Keratinocyte (primary cell): ENCODE data around the gene KDM3A. TPM values are rescaled to one million over a fixed set of nuclear protein-coding genes. Genes with fewer than 3 reads are reported as not detected.

Experiments
- DNase-seq: peaks from one replicate; pipeline ENCODE4 v3.0.0-alpha.2; 2011; ENCODE audit warnings: low read depth, missing footprints, low spot score
- FAIRE-seq: peaks from 2 replicates; lab custom pipeline; 2011; peaks lifted over from hg19 to GRCh38; lab: Jason Lieb, UNC
- H2AFZ ChIP-seq: 2 replicates; pipeline ENCODE4 v1.6.0; 2012; ENCODE audit warnings: low read length, control low read depth, inconsistent platforms; ENCODE audit not compliant: control insufficient read depth
- H3K27ac ChIP-seq: 2 replicates; pipeline ENCODE4 v1.5.1; 2011; ENCODE audit warnings: low read length; ENCODE audit not compliant: control insufficient read depth, insufficient read depth
- H3K27me3 ChIP-seq: 3 replicates; pipeline ENCODE4 v1.6.0; 2011; ENCODE audit warnings: low read length; ENCODE audit not compliant: control insufficient read depth, insufficient read depth; ENCODE audit errors: extremely low read depth
- H3K36me3 ChIP-seq, 2 experiments: 2 replicates in 1 of 2; 3 replicates in 1 of 2; pipeline ENCODE4 v1.5.1; 2011; ENCODE audit warnings: low read length in 2 of 2, mild to moderate bottlenecking in 1 of 2; ENCODE audit not compliant: control insufficient read depth in 2 of 2, insufficient read depth in 2 of 2; ENCODE audit errors: extremely low read depth in 1 of 2
- H3K4me1 ChIP-seq: 3 replicates; pipeline ENCODE4 v1.5.1; 2011; ENCODE audit warnings: low read length; ENCODE audit not compliant: control insufficient read depth, insufficient read depth; ENCODE audit errors: extremely low read depth
- H3K4me2 ChIP-seq: 3 replicates; pipeline ENCODE4 v1.6.0; 2011; ENCODE audit warnings: low read depth, low read length; ENCODE audit not compliant: control insufficient read depth, insufficient read depth; ENCODE audit errors: extremely low read depth
- H3K4me3 ChIP-seq, 3 experiments: fragments of 200-600 bp in 1 of 3; sonication (generic) in 1 of 3; 2 replicates in 2 of 3; 3 replicates in 1 of 3; pipeline ENCODE4 v1.5.1; 2011 to 2016; ENCODE audit warnings: low read length in 3 of 3, mild to moderate bottlenecking in 3 of 3, control low read depth in 2 of 3, inconsistent platforms in 1 of 3, low read depth in 1 of 3, mixed read lengths in 1 of 3, mixed run types in 1 of 3, moderate library complexity in 1 of 3; ENCODE audit not compliant: control insufficient read depth in 2 of 3, insufficient read depth in 2 of 3; ENCODE audit errors: extremely low read depth in 1 of 3
- H3K79me2 ChIP-seq: 2 replicates; pipeline ENCODE4 v1.6.0; 2012; ENCODE audit warnings: low read length; ENCODE audit not compliant: control insufficient read depth, insufficient read depth
- H3K9ac ChIP-seq: 3 replicates; pipeline ENCODE4 v1.6.0; 2011; ENCODE audit warnings: low read length; ENCODE audit not compliant: control insufficient read depth, insufficient read depth; ENCODE audit errors: extremely low read depth
- H3K9me1 ChIP-seq: 3 replicates; pipeline ENCODE4 v1.6.0; 2011; ENCODE audit warnings: low read length; ENCODE audit not compliant: control insufficient read depth, insufficient read depth; ENCODE audit errors: extremely low read depth
- H3K9me3 ChIP-seq: 2 replicates; pipeline ENCODE4 v1.5.1; 2012; ENCODE audit warnings: low read depth, low read length; ENCODE audit not compliant: control insufficient read depth
- H4K20me1 ChIP-seq: 3 replicates; pipeline ENCODE4 v1.6.0; 2011; ENCODE audit warnings: low read length; ENCODE audit not compliant: control insufficient read depth, insufficient read depth; ENCODE audit errors: extremely low read depth
- CTCF ChIP-seq, 3 experiments: IDR thresholded peaks in 1 of 3; conservative IDR thresholded peaks in 1 of 3; optimal IDR thresholded peaks in 1 of 3; 2 replicates in 2 of 3; 3 replicates in 1 of 3; pipeline versions ENCODE3 to v1.5.1; 2011; ENCODE audit warnings: low read length in 3 of 3, mild to moderate bottlenecking in 3 of 3, moderate library complexity in 2 of 3, control low read depth in 1 of 3, inconsistent platforms in 1 of 3; ENCODE audit not compliant: insufficient read depth in 2 of 3; ENCODE audit errors: extremely low read depth in 1 of 3
- EZH2 ChIP-seq: IDR thresholded peaks from one replicate; pipeline ENCODE4 v1.6.1; 2012; ENCODE audit warnings: inconsistent platforms, mild to moderate bottlenecking, low read length, moderate library complexity
- dilution Hi-C: fragments of 300-500 bp; cut with MboI; formaldehyde crosslinking; loops from one replicate; pipeline ENCODE4 v1.7.0; 2020; ENCODE audit warnings: low sequenced_read_pairs; ENCODE audit not compliant: extremely low pct_ligation_motif_present
- polyA plus RNA-seq, 5 experiments: library from polyadenylated mRNA; depleted of rRNA in 3 of 5; stranded (reverse) in 3 of 5; stranded (forward) in 1 of 5; unstranded in 1 of 5; fragments of >200 nt; gene quantifications; 1 replicate in 1 of 5; 2 replicates in 3 of 5; 3 replicates in 1 of 5; pipeline versions ENCODE4 v1.2.1 to v1.2.3, GENCODE V29; 2011 to 2012; ENCODE audit warnings: missing spikeins in 2 of 5, low read depth in 1 of 5, low replicate concordance in 1 of 5

Gene KDM3A
- polyA plus RNA-seq, 1 donor (not counting 4 experiments of a cell fraction or from before 2014, with no cell fraction given) = 32.9 TPM

GRCh38 chr2:86435531-86435930 is 5.6 kb upstream of the KDM3A start:
- H3K27ac ChIP-seq = no peak overlapping the region
- H3K36me3 ChIP-seq = no peaks in the 10 kb centered on the region
- no peak for FAIRE-seq
- no peaks in the 10 kb centered on the region for H3K79me2 ChIP-seq
- H4K20me1 ChIP-seq = no peaks in the 10 kb centered on the region
- TF ChIP-seq CTCF (optimal IDR thresholded peaks at IDR 0.05 in 1 of 3, IDR thresholded peaks at IDR 0.05 in 1 of 3, conservative IDR thresholded peaks at IDR 0.05 in 1 of 3; ENCODE audit: extremely low read depth in 1 of 3, insufficient read depth in 2 of 3, low read length in 3 of 3) (no peak), EZH2 (no peak)
- H3K9me1 ChIP-seq = no peaks in the 10 kb centered on the region
- dilution Hi-C loops = no loop called here
- H2AFZ ChIP-seq = no peak overlapping the region
- no peak for DNase-seq
- no peak overlapping the region for H3K9ac ChIP-seq
- H3K27me3 ChIP-seq = no peaks in the 10 kb centered on the region
- no peak overlapping the region for H3K4me3 ChIP-seq
- H3K9me3 ChIP-seq = no peaks in the 10 kb centered on the region
- H3K4me1 ChIP-seq = no peaks in the 10 kb centered on the region
- H3K4me2 ChIP-seq = no peak overlapping the region

- no peaks in the 10 kb centered on the region for H3K4me1 ChIP-seq
- no peak for FAIRE-seq
These were observed 4.8 kb upstream of the KDM3A start for GRCh38 chr2:86436328-86436727.

More at GRCh38 chr2:86436328-86436727, 4.8 kb upstream of the KDM3A start:
- H4K20me1 ChIP-seq = no peaks in the 10 kb centered on the region
- no peaks in the 10 kb centered on the region for H3K27me3 ChIP-seq
- dilution Hi-C loops = no loop called here
- no peaks in the 10 kb centered on the region for H3K36me3 ChIP-seq
- no peak for TF ChIP-seq CTCF (optimal IDR thresholded peaks at IDR 0.05 in 1 of 3, IDR thresholded peaks at IDR 0.05 in 1 of 3, conservative IDR thresholded peaks at IDR 0.05 in 1 of 3; ENCODE audit: extremely low read depth in 1 of 3, insufficient read depth in 2 of 3, low read length in 3 of 3)
- no peak for TF ChIP-seq EZH2
- H3K4me3 ChIP-seq = no peak overlapping the region
- no peaks in the 10 kb centered on the region for H3K79me2 ChIP-seq
- H3K9ac ChIP-seq = no peak overlapping the region
- no peak for DNase-seq
- no peak overlapping the region for H3K27ac ChIP-seq
- no peaks in the 10 kb centered on the region for H3K9me1 ChIP-seq
- no peak overlapping the region for H2AFZ ChIP-seq
- no peaks in the 10 kb centered on the region for H3K9me3 ChIP-seq
- H3K4me2 ChIP-seq = no peak overlapping the region
